DND-41 (cell line): ENCODE measurements around the gene MEF2D.

Experiments
- ATAC-seq: fragments of 200-7000 bp; cut with Tn5 transposase; 3 replicates; pipeline ENCODE4 v1.9.1; 2021; ENCODE audit warnings: low read depth; ENCODE audit not compliant: insufficient read depth
- DNase-seq: peaks from one replicate; pipeline ENCODE4 v3.0.0-alpha.2; 2020
- H2AFZ ChIP-seq: 2 replicates; pipeline ENCODE4 v1.6.0; 2012; ENCODE audit warnings: low read depth, low read length
- H3K27ac ChIP-seq: 2 replicates; pipeline ENCODE4 v1.5.1; 2012; ENCODE audit warnings: low read length, inconsistent platforms
- H3K27me3 ChIP-seq: fragments of 200-600 bp; sonication (generic); 2 replicates; pipeline ENCODE4 v1.6.0; 2012; ENCODE audit warnings: low read length, mild to moderate bottlenecking, inconsistent platforms; ENCODE audit not compliant: insufficient read depth, poor library complexity
- H3K36me3 ChIP-seq: 2 replicates; pipeline ENCODE4 v1.5.1; 2012; ENCODE audit warnings: low read length, inconsistent platforms; ENCODE audit not compliant: insufficient read depth
- H3K4me1 ChIP-seq: 2 replicates; pipeline ENCODE4 v1.5.1; 2012; ENCODE audit warnings: mild to moderate bottlenecking, low read length; ENCODE audit not compliant: insufficient read depth
- H3K4me2 ChIP-seq: 2 replicates; pipeline ENCODE4 v1.6.0; 2012; ENCODE audit warnings: mild to moderate bottlenecking, moderate library complexity, low read length, inconsistent platforms; ENCODE audit not compliant: insufficient read depth
- H3K4me3 ChIP-seq, 2 experiments: fragments of 200-600 bp in 1 of 2; shearing (Covaris generic) in 1 of 2; 2 replicates each; pipeline ENCODE4 v1.5.1; 2012 to 2016; ENCODE audit warnings: inconsistent platforms in 2 of 2, low read length in 2 of 2, mild to moderate bottlenecking in 2 of 2, low read depth in 1 of 2, moderate library complexity in 1 of 2
- H3K79me2 ChIP-seq: 2 replicates; pipeline ENCODE4 v1.6.0; 2012; ENCODE audit warnings: low read length, inconsistent platforms; ENCODE audit not compliant: insufficient read depth
- H3K9ac ChIP-seq: 2 replicates; pipeline ENCODE4 v1.6.0; 2012; ENCODE audit warnings: low read depth, mild to moderate bottlenecking, inconsistent platforms, low read length, moderate library complexity
- H3K9me3 ChIP-seq: 2 replicates; pipeline ENCODE4 v1.5.1; 2012; ENCODE audit warnings: low read length, moderate library complexity, mild to moderate bottlenecking, inconsistent platforms; ENCODE audit not compliant: insufficient read depth, severe bottlenecking
- H4K20me1 ChIP-seq: 2 replicates; pipeline ENCODE4 v1.6.0; 2012; ENCODE audit warnings: low read length; ENCODE audit not compliant: insufficient read depth
- EZH2 ChIP-seq: IDR thresholded peaks from 3 replicates; pipeline ENCODE4 v1.6.1; 2012; ENCODE audit warnings: borderline replicate concordance, low read depth, mild to moderate bottlenecking, moderate library complexity, low read length, inconsistent platforms; ENCODE audit not compliant: severe bottlenecking
- TF ChIP-seq, protein P1 (sequence below): IDR thresholded peaks from 2 replicates; pipeline ENCODE4 v1.5.1; 2012; ENCODE audit warnings: borderline replicate concordance, low read length, moderate library complexity, mild to moderate bottlenecking; ENCODE audit not compliant: poor library complexity, severe bottlenecking; ENCODE audit errors: extremely low read depth

Gene MEF2D

DNA sequence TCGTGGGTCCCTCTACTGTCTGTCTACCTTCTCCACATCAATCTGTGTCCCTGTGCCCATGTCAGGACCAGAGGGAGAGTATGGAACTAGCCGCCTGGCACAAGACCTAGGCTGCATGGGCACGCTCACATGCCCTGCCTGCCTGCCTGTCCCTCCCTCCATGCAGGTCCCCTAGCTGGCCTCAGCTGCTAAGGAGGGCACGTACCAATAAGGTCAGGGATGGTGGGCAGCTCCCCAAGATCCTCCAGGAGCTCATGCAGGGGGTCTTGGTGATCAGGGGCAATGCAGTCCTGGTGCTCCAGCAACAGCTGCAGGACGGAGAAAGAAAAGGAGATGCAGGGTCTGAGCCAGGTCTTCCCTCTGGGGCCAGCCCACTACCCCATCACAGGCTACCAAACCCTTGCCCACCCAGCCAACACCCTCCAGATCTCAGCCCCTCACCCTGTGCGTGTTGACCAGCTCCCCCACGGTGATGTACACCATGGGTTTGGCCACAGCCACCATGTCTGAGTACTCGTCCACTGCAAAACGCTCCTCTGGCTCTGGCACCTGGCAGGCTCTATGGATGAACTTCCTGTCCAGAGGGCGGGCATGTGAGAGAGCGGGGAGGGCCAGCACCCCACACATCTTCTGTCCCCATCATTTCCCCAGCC is 33.1 kb upstream of the MEF2D start:
- Histone ChIP-seq H4K20me1 (no peaks in the 10 kb centered on the region), H3K79me2 (no peaks in the 10 kb centered on the region), H3K36me3 (peaks cover 75% of the 10 kb centered on the region), H3K4me3 (no peak overlapping the region), H3K9ac (no peak overlapping the region), H3K27ac (no peak overlapping the region), H3K9me3 (no peaks in the 10 kb centered on the region), H3K27me3 (no peaks in the 10 kb centered on the region), H3K4me1 (no peaks in the 10 kb centered on the region), H3K4me2 (no peak overlapping the region), H2AFZ (no peak overlapping the region)
- no peak for DNase-seq
- ATAC-seq, result no peak
- TF ChIP-seq EZH2, result no peak
- TF ChIP-seq, protein P1, sequence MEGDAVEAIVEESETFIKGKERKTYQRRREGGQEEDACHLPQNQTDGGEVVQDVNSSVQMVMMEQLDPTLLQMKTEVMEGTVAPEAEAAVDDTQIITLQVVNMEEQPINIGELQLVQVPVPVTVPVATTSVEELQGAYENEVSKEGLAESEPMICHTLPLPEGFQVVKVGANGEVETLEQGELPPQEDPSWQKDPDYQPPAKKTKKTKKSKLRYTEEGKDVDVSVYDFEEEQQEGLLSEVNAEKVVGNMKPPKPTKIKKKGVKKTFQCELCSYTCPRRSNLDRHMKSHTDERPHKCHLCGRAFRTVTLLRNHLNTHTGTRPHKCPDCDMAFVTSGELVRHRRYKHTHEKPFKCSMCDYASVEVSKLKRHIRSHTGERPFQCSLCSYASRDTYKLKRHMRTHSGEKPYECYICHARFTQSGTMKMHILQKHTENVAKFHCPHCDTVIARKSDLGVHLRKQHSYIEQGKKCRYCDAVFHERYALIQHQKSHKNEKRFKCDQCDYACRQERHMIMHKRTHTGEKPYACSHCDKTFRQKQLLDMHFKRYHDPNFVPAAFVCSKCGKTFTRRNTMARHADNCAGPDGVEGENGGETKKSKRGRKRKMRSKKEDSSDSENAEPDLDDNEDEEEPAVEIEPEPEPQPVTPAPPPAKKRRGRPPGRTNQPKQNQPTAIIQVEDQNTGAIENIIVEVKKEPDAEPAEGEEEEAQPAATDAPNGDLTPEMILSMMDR, result no peak

DNA sequence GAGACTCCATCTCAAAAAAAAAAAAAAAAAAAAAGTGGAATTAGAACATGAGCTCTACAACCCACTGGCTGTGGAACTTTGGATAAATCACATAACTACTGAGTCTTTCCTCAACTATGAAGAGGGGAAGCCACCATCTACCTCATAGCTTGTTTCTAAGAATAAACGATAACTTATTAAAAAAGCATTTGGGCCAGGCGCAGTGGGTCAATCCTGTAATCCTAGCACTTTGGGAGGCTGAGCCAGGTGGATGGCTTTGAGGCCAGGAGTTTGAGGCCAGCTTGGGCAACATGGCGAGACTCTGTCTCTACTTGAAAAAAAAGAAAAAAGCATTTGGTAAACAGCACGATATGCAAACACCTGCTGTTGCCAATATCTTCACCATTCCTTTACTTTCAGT is 31.8 kb upstream of the MEF2D start:
- no peak overlapping the region for H3K9ac ChIP-seq
- no peak for ATAC-seq
- no peak overlapping the region for H3K4me2 ChIP-seq
- H2AFZ ChIP-seq, result no peak overlapping the region
- H3K79me2 ChIP-seq, result no peaks in the 10 kb centered on the region
- no peaks in the 10 kb centered on the region for H3K27me3 ChIP-seq
- peaks cover 82% of the 10 kb centered on the region for H3K36me3 ChIP-seq
- no peaks in the 10 kb centered on the region for H3K9me3 ChIP-seq
- no peak for TF ChIP-seq EZH2
- TF ChIP-seq, protein P1, result no peak
- no peaks in the 10 kb centered on the region for H3K4me1 ChIP-seq
- no peaks in the 10 kb centered on the region for H4K20me1 ChIP-seq
- DNase-seq, result no peak
- H3K27ac ChIP-seq, result no peak overlapping the region
- no peak overlapping the region for H3K4me3 ChIP-seq

DNA sequence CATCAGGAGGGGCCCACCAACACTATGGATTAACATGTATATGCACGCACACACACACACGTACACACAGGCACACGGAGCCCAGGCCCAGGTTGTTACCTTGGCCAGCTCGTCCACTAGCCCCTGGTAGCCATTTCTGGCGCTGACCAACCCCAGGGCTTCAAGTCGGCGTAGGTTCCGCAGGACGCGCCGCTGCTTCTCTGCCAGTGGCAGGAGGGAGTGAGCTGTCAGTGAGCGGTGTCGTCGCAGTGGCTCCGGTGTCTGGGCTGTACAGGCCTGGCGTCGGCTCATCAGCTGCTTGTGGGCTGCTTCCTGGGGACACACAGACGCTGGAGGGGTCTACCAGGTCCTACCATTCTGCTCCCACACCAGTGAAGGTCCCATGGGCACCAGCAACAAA is 29.4 kb upstream of the MEF2D start:
- Histone ChIP-seq H3K9ac (no peak overlapping the region), H3K4me3 (no peak overlapping the region), H2AFZ (no peak overlapping the region), H3K27me3 (no peaks in the 10 kb centered on the region), H3K9me3 (no peaks in the 10 kb centered on the region), H4K20me1 (no peaks in the 10 kb centered on the region), H3K4me2 (no peak overlapping the region), H3K4me1 (no peaks in the 10 kb centered on the region), H3K27ac (no peak overlapping the region), H3K36me3 (peaks cover 80% of the 10 kb centered on the region), H3K79me2 (no peaks in the 10 kb centered on the region)
- ATAC-seq (no peak), DNase-seq (no peak)
- TF ChIP-seq EZH2, result no peak
- TF ChIP-seq, protein P1, result no peak
